Omental fat pad (tissue), 4 donors: ENCODE measurements around the gene JTB. TPM values are rescaled to one million over a fixed set of nuclear protein-coding genes. Genes with fewer than 3 reads are reported as not detected.

Experiments used
- ATAC-seq: fragments of 150-250 bp; one replicate; pipeline ENCODE4 v1.9.1; 2016; ENCODE audit warnings: mild to moderate bottlenecking, moderate library complexity; ENCODE audit not compliant: low FRiP score
- DNase-seq: peaks from one replicate; pipeline ENCODE4 v3.0.0-alpha.2; 2019; ENCODE audit warnings: low spot score
- CTCF ChIP-seq, 3 donors: fragments of 450-650 bp; IDR thresholded peaks; one replicate each; pipeline ENCODE4 v1.5.1; 2016 to 2017; ENCODE audit warnings: antibody characterized with exemption in 3 of 3, mild to moderate bottlenecking in 3 of 3, moderate library complexity in 2 of 3
- small RNA-seq: library from RNA; depleted of rRNA; stranded (forward); fragments of <200 nt; gene quantifications from one replicate; pipeline ENCODE3, GENCODE V24; 2016
- total RNA-seq, 4 donors: library from RNA; depleted of rRNA; stranded (reverse); fragments of >200 nt; gene quantifications; one replicate each; pipeline ENCODE4 v1.1.0, GENCODE V29; 2016

The JTB gene
- total RNA-seq, 4 donors from 2014 or later: 190 to 258 (median 208) TPM

- DNase-seq: no peak
Measured at GRCh38 chr1:153932156-153933131, 45.0 kb downstream of the JTB start.

GRCh38 chr1:153929981-153930948 is 47.2 kb downstream of the JTB start:
- TF ChIP-seq CTCF (IDR thresholded peaks at IDR 0.05): no peak
- no peak for DNase-seq
- ATAC-seq: no peak

More at GRCh38 chr1:153932156-153933131, 45.0 kb downstream of the JTB start:
- ATAC-seq: no peak
- no peak for TF ChIP-seq CTCF (IDR thresholded peaks at IDR 0.05)

GRCh38 chr1:153929426-153929825 is 48.0 kb downstream of the JTB start:
- DNase-seq (no peak), ATAC-seq (no peak)
- TF ChIP-seq CTCF (IDR thresholded peaks at IDR 0.05): no peak

- no peak for DNase-seq
- ATAC-seq: no peak
- TF ChIP-seq CTCF (IDR thresholded peaks at IDR 0.05): no peak
Measured at GRCh38 chr1:153928791-153929341, 48.6 kb downstream of the JTB start.

- no peak for ATAC-seq
- no peak for TF ChIP-seq CTCF (IDR thresholded peaks at IDR 0.05)
- DNase-seq: no peak
Measured at GRCh38 chr1:153928245-153928644, 49.2 kb downstream of the JTB start.

- DNase-seq (no peak), ATAC-seq (no peak)
- no peak for TF ChIP-seq CTCF (IDR thresholded peaks at IDR 0.05)
Measured at GRCh38 chr1:153926405-153926804, 51.1 kb downstream of the JTB start.

Small RNA genes lying within 50 kb of the gene (small RNA-seq; reads per million reads assigned to genes)
- gene MIR6737: not detected

Other genes starting within 250 kb of the JTB start
- 10 to 100 TPM; 28.6 to 65.3 (median 34.8) TPM for gene INTS3, start 249.6 kb downstream of the JTB start, total RNA-seq
- 10 to 100 TPM; 29.4 to 65.4 (median 40.5) TPM for gene SLC27A3, start 202.3 kb downstream of the JTB start, total RNA-seq
- 10 to 100 TPM; 14.3 to 26.2 (median 17.8) TPM for gene GATAD2B, start 54.7 kb downstream of the JTB start, total RNA-seq
- 10 to 100 TPM; 21.8 to 75.0 (median 50.3) TPM for gene DENND4B, start 31.0 kb downstream of the JTB start, total RNA-seq
- gene CRTC2, start 19.1 kb downstream of the JTB start, total RNA-seq: 10 to 100 TPM; 11.9 to 17.7 (median 16.3) TPM
- gene SLC39A1, start 14.1 kb downstream of the JTB start, total RNA-seq: 100 to 1,000 TPM in 3 of 4 donors, 10 to 100 TPM in 1; 80.5 to 125 (median 116) TPM
- 10 to 100 TPM in 1 of 4 donors, 1 to 10 TPM in 3; 6.1 to 19.1 (median 8.5) TPM for gene CREB3L4, start 9.8 kb downstream of the JTB start, total RNA-seq
- 10 to 100 TPM; 62.7 to 87.5 (median 78.3) TPM for gene RAB13, start 8.7 kb upstream of the JTB start, total RNA-seq
- gene RPS27, start 13.1 kb upstream of the JTB start, total RNA-seq: 1,000 to 10,000 TPM; 1,559 to 2,240 (median 2,115) TPM
- under 1 TPM in 3 of 4 donors, not detected in 1; 0.06 to 0.12 (median 0.09) TPM for gene NUP210L, start 177.4 kb upstream of the JTB start, total RNA-seq
- 100 to 1,000 TPM; 285 to 611 (median 352) TPM for gene TPM3, start 214.4 kb upstream of the JTB start, total RNA-seq
- not detected for gene CFAP141, start 228.7 kb upstream of the JTB start, total RNA-seq
- gene UBAP2L, start 243.3 kb upstream of the JTB start, total RNA-seq: 10 to 100 TPM; 51.9 to 92.1 (median 73.6) TPM